ENCODE results near the gene CCDC197.

CCDC197 gene

DNA sequence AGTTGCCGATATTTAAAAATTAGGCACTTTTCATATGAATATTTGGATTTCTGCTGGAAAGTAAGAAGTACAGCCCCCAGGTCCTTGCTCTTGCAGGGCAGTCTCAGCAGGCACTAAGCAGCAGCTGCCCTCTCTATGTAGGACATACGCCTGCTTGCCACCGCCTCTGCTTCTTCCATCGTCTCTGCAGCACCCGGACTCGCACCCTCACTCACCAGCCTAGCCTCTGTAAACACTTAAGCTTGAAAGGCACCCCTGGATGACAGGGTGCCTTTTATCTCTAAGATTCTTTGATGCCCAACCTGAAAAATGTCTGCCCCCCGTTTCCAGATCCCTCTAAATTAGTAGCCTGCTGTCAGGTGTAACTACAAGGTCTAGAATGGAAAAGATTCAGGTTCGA lies 48.0 kb downstream of the CCDC197 start:
- DNase-seq, result no peak

DNA sequence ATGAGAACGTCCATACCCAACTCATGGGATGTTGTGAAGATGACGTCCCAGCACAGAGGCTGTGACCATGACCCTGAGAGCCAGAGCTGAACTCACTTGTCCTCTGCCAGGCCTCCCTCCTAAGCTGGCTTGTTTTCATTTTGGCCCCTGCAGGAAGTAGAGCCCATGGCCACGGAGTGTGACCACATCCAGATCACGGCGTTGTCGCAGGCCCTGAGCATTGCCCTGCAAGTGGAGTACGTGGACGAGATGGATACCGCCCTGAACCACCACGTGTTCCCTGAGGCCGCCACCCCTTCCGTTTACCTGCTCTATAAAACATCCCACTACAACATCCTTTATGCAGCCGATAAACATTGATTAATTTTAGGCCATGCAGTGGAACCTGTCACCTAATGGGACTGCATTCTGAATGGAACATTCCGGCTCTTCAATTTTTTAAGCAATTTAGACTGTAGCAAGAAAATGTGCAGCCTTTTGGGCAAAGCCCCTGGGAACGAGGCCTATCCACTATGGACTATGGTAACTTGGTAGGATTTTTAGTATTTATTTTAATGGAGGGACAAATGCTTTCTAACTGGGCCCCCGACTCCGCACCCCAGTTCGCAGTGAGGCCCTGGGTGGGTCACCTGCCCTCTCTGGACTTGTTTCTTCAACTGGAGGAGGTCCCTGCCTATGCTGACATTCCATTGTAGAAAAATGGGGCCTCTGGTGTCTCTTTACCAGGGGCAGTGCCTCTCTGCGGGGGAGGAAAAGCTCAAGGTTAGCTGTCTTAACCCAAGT lies 48.7 kb downstream of the CCDC197 start:
- no peak for DNase-seq

DNA sequence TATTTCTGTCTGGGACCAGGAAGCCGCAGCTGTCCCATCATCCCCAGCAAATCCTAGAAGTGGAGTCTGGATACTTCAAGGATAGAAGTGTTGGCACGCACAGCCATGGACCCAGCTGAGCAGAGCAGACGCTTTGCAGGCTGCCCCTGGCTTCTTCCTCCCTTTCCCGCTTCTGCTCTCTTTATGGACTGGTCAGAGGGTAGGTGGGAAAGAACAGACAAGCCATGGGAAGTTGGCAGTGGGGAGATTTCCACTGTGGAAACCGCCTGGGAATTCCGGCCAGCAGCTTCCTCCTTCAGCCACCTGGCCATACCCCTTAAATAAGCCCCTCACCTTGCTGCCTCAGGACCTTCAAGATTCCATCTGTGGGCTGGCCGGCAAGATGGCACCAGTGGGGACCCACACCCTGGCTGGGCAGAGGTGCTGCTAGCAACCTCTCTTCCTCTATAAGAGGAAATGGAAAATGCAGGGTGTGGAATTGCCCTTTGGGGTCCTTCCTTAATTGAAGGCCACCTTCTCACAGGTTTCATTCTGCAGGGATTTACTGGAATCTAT lies 49.7 kb downstream of the CCDC197 start:
- DNase-seq, result no peak

DNA sequence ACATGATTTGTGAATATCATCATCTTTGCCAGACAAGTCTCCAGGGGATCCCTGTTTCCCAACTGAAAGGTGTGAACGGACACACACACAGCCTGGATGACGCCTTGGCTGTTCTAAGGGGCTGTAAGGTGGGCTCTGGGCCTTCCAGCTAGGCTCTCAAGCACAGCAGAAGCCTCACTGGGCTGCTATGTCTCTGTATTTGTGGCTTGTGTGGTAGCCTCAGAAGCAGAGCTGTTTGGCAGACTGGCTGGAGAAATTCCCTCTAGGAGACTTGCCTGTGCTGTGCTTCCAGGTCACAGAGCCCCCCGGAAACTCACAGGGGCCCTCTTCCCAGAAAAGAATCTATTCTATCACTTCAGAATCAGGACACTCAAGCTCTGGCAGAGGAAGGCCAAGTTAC lies 50.5 kb downstream of the CCDC197 start:
- no peak for DNase-seq

DNA sequence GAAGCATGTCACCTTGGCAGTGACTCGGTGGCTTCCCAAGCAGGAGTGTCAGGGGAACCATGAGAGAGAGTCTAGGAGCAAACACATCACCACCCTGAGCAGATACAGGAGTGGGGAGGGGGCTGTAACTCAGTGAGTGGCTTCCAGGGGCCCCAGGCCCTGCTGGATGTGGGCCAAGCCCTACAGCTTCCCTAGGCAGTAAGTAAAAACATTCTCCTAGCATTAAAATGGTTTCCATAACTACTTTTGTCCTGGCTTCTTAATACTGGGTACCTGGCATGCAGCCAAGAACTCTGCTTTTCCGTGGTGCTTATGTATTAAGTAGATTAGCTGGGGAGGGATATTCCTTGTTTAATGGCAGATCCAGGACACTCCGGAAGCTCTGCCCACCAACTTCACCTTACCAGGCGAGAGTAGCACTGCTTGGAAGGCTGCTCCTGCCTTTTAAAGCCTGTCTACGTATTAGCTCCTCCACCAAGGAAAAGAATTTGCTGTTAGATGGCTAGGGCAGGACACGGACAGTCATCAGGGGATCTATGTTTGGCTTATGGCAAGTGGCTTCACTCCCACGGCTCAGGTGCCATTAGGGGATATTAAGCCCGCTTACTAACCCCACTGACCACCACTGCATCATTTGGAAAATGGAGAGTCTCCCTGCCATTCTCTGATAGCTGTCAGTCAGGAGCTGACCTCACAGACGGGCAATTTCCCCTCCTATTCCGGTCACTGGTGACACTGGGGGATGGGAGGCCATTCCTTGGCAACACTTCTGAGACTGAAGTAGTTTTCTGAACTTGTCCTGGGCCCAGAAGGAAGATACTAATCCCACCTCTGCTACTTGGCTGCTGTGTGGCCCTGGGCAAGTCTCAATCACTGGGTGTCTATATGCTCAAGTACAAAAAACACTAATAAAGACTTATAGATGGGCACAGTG lies 51.9 kb downstream of the CCDC197 start:
- DNase-seq, result peak; percentile 16

DNA sequence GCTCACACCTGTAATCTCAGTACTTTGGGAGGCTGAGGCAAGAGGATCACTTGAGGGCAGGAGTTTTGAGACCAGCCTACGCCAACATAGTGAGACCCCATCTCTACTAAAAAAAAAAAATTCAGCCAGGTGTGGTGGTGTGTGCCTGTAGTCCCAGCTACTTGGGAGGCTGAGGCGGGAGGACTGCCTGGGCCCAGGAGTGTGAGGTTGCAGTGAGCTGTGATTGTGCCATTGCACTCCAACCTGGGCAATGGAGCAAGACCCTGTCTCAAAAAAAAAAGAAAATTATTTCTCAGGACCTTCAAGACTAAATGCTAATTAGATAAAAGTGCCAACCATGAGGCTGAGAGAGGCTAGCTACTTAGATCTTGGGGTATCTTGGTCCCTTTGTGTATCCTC lies 52.5 kb downstream of the CCDC197 start:
- no peak for DNase-seq

DNA sequence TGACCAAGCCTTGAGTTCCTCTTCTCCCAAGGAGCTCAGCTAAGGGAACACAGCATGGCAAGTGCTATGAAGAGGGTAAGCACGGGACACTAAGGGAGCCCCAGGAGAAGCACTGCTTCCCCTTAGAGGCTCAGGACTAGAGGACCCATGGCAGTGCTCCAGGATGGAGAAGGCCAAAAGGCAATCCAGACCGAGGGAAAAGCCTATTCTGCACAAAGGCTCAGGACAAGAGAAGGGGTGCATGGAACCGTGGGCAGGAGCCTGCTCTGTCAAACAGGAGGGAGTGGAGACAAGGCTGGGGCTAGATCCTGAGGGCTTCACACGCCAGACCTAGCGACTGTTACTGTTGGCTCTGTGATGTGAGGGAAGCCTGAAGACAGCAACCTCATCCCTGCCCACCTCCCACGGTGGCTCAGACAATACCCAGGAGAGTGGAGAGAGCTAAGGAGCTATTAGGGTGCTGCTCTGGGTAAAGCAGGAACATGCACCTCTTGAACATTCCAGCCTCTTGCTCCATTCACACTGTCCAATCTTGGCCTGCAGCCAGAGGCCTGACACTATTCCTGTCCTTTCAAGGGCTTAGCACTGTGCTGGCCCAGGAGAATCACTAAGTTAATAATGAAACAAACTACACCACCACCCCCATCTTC lies 53.3 kb downstream of the CCDC197 start:
- peak; percentile 19 for DNase-seq

DNA sequence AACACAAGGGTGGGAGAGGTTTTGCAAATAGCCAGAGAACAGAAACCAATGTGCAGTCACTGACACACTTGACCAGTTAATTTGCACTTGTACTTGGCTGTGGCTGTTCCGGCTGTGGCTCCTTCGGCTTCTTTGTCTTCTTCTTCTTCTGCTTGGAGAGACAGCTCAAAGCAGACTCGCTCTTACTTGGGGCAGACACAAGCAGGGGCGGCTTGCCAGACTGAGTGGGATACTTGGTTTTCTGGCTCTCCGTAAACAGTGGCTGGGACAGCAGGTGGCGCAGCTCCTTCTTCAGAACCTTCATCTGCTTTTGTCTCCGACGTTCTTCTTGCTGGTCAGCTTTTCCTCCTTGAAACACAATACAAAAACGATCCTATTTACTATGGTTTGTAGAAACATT lies 54.0 kb downstream of the CCDC197 start:
- DNase-seq, result peak; percentile 57

DNA sequence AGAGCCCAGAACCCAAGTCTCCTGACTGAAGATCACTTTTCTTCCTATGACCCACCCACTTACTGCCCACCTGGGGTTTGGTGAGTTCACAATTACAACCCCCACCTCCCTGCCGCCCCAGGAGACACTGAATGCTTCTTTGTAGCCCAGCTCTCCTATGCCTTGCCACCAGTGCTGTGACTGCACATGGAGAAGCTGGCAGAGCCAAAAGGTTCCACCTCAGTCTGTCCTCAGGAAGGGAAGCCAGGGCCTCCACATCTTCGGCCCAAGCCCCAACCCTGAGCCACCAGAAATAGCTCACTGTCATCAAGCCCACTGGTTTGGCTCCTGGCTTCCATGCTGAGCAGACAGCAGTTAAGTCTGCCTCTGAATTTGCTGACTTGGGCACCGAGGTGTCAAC lies 54.7 kb downstream of the CCDC197 start:
- DNase-seq, result no peak

DNA sequence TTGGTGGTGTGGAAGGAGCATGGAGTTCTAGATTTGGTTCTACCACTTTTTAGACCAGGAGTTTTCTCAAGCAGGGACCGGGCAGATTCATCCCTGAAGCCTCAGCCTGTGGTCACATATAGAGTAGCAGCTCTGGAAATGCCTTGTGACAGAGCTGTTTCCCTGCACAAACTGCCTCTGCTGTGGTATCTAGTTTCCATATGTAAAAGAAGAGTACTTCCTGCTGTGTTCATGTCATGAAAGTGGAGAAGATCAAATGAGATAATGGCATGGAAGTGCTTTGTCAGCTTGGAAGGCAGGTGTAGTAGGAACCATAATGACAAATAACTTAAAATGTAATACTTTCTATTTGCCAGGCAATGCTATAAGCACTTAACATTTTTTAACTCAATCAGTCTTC lies 55.1 kb downstream of the CCDC197 start:
- peak; percentile 9 for DNase-seq

DNA sequence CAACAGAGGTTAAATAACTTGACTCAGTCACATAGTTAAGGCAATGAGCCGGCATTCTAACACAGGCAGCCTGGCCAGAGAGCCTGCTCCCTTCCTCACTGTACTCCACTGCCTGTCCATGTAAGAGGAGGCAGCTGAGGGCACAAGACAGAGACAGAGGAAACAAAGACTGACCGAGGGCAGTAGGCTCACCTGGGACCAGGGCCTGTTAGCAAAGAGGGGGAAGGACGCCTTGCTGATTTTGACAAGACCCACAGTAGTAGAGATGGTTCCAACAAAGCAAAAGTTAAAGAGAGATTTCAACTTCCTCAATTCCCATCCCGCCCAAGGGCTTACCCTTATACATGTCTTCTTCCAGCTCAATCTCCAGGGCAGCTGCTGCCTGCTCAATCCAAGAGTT lies 55.6 kb downstream of the CCDC197 start:
- DNase-seq, result no peak

DNA sequence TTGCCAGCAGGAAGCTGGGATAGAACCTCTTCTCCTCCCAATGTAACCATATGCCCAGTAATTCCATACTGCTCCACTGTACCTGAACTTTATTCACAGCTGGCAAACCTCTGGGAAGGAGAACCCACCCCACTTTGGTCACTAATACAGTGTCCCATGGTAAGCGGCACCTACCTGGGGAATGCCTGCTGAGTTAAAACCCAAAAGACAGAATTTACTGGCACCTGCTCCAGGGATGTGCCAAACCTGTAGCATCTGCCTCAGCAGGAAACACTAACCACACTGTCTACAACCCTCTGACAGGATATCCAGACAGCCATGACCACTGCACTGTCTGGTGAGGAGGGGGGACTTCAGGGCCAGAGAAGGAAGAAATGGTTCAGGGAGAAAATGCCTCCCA lies 57.3 kb downstream of the CCDC197 start:
- no peak for DNase-seq

DNA sequence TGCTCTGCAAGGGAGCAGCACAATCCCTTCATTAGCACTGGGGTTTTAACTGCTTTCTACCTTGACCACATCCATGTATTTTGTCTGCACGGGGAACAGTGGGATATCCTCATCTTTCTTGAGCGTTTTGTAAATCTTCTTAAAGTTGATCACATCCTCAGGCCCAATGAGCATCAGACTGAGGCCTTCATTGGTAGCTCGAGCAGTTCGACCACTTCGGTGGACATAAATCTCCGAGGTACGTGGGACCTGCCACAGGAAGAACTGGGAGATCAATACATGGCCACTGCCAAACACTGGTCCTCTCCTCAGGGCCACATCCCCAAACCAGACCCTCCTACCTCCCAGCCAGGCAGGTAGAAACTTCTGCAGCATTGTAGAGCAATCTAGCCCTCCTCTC lies 57.8 kb downstream of the CCDC197 start:
- peak; percentile 11 for DNase-seq

DNA sequence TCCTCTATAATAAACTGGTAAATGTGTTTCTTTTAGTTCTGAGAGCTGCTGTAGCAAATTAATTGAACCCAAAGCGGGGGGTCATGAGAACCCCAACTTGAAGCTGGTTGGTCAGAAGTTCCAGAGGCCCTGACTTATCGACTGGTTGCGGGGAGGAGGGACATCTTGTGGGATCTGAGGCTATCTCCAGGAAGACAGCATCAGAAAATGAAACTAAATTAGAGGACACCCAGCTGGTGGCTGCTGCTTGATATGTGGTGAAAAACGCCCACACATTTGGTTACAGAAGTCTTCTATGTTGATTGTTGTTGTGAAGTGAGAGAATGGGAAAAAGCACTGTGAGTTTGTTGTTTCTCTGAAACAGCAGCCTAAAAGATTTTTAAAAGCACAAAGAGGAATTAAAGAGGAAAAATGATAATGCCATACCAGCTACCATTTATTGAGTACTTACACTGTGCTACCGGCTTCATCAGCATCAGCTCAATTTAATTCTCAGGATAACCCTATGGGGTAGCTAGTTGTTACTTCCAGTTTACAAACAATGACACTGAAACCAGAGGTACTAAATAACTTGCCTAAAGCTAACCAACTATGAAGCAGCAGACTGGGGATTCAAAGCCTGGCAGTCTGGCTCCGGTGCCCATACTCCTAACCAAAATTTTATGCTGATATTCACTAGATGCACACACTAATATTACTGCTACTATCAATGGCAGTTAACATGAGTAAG lies 59.6 kb downstream of the CCDC197 start:
- DNase-seq, result no peak

DNA sequence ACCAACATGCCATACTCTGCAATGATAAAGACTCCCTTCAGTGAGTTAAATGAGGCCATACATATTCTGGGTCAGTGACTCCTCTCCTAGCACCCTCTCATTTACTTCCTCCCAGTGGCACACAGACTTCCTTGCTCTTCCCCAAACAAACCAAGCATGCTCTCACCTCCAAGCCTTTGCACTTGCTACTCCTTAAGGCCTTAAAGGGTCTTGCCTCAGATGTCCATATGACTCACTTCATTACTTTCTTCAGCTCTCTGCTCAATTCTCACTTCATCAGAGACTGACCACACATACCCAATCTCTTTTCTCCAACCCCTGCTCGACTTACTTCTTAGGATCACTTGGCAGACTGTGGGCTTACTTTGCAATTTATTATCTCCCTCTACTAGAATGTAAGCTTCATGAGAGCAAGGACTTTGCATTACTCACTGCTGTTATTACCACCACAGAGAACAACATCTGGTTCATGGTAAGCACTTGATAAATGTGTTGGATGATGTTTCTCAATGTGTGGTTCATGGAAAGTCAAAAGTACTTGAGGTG lies 61.1 kb downstream of the CCDC197 start:
- no peak for DNase-seq

All from femur (tissue), 1 donor.